ENCODE measurements around the gene ADGRA1. TPM values are rescaled to one million over a fixed set of nuclear protein-coding genes. Genes with fewer than 3 reads are reported as not detected.

The ADGRA1 gene
- polyA plus RNA-seq, 3 donors: not detected

GRCh38 chr10:133105686-133106390 lies 18.1 kb downstream of the ADGRA1 start:
- H3K27me3 Mint-ChIP-seq (ENCODE audit: low read depth in 3 of 3): peaks cover 15 to 32% (median 19%) of the 10 kb centered on the region in 3 donors
- intact Hi-C loops (cut with micrococcal nuclease): no loop called here
- H3K36me3 Mint-ChIP-seq: no peaks in the 10 kb centered on the region

DNA sequence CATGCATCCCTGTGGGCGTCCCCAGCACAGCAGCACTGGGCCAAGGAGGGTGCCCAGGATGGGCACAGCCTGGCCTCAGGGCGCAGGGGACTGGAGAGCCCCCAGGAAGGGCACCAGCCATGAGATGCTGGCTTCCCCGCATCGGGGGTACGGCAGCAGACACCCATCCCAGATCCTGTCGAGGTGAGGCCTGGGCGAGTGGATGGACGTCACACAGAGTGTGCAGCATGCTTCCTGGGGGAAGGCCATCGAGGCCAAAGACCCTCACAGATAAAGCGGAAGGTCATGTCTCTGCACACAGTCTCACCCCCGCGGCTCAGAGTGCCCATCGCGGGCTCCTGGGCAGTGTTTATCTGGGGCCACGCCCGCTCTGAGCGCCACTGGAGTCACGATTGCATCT lies 18.8 kb downstream of the ADGRA1 start:
- H2AFZ ChIP-seq (ENCODE audit: insufficient read depth, low read depth, low read length, poor library complexity, severe bottlenecking): no peak overlapping the region
- Mint-ChIP-seq H3K9me3 (peaks cover 22 to 42% (median 31%) of the 10 kb centered on the region in 7 donors), H3K27me3 (ENCODE audit: low read depth in 3 of 3) (peaks cover 10 to 27% (median 13%) of the 10 kb centered on the region in 3 donors), H3K4me3 (no peak overlapping the region), H3K36me3 (no peaks in the 10 kb centered on the region), H3K27ac (no peak overlapping the region), H3K4me1 (no peaks in the 10 kb centered on the region)
- no peak overlapping the region for H3K9ac ChIP-seq (ENCODE audit: insufficient read depth, low read length, poor library complexity, severe bottlenecking)
- intact Hi-C loops (cut with micrococcal nuclease): no loop called here
- H3K4me1 ChIP-seq (ENCODE audit: control insufficient read depth in 1 of 2, insufficient read depth in 2 of 2, low read length in 2 of 2): no peaks in the 10 kb centered on the region
- no peak overlapping the region for H3K4me2 ChIP-seq (replicated peaks; ENCODE audit: extremely low read depth, low read length, poor library complexity, severe bottlenecking)
- H3K9me3 ChIP-seq (replicated peaks in 1 of 2; ENCODE audit: control insufficient read depth in 1 of 2, insufficient read depth in 1 of 2, low read length in 2 of 2): peaks cover 29 to 37% of the 10 kb centered on the region in 2 donors
- H3K79me2 ChIP-seq (ENCODE audit: insufficient read depth, low read length): no peaks in the 10 kb centered on the region
- no peaks in the 10 kb centered on the region for H4K20me1 ChIP-seq (ENCODE audit: insufficient read depth, low read length)
- H3K36me3 ChIP-seq (replicated peaks in 1 of 2; ENCODE audit: control insufficient read depth in 1 of 2, insufficient read depth in 2 of 2, low read length in 2 of 2): no peaks in the 10 kb centered on the region
- no peak overlapping the region for H3K27ac ChIP-seq (ENCODE audit: low read depth in 1 of 2, low read length in 2 of 2)
- DNase-seq: no peak
- TF ChIP-seq, protein P1, sequence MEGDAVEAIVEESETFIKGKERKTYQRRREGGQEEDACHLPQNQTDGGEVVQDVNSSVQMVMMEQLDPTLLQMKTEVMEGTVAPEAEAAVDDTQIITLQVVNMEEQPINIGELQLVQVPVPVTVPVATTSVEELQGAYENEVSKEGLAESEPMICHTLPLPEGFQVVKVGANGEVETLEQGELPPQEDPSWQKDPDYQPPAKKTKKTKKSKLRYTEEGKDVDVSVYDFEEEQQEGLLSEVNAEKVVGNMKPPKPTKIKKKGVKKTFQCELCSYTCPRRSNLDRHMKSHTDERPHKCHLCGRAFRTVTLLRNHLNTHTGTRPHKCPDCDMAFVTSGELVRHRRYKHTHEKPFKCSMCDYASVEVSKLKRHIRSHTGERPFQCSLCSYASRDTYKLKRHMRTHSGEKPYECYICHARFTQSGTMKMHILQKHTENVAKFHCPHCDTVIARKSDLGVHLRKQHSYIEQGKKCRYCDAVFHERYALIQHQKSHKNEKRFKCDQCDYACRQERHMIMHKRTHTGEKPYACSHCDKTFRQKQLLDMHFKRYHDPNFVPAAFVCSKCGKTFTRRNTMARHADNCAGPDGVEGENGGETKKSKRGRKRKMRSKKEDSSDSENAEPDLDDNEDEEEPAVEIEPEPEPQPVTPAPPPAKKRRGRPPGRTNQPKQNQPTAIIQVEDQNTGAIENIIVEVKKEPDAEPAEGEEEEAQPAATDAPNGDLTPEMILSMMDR (IDR thresholded peaks at IDR 0.05): no peak
- H3K4me3 ChIP-seq (replicated peaks in 1 of 3; ENCODE audit: low read depth in 2 of 3, low read length in 3 of 3): no peak overlapping the region
- H3K27me3 ChIP-seq (ENCODE audit: control insufficient read depth in 2 of 2, insufficient read depth in 2 of 2, low read length in 2 of 2): peaks cover 0 to under 1% of the 10 kb centered on the region in 2 donors
- 95% methylated on average over 18 of the region's 18 CpGs for WGBS (ENCODE audit: insufficient coverage)

More at GRCh38 chr10:133105686-133106390, 18.1 kb downstream of the ADGRA1 start:
- Histone ChIP-seq H3K36me3 (replicated peaks in 1 of 2; ENCODE audit: control insufficient read depth in 1 of 2, insufficient read depth in 2 of 2, low read length in 2 of 2) (no peaks in the 10 kb centered on the region), H3K9ac (ENCODE audit: insufficient read depth, low read length, poor library complexity, severe bottlenecking) (no peak overlapping the region), H2AFZ (ENCODE audit: insufficient read depth, low read depth, low read length, poor library complexity, severe bottlenecking) (no peak overlapping the region), H3K79me2 (ENCODE audit: insufficient read depth, low read length) (no peaks in the 10 kb centered on the region), H3K27ac (ENCODE audit: low read depth in 1 of 2, low read length in 2 of 2) (no peak overlapping the region), H3K9me3 (replicated peaks in 1 of 2; ENCODE audit: control insufficient read depth in 1 of 2, insufficient read depth in 1 of 2, low read length in 2 of 2) (peaks cover 29 to 34% of the 10 kb centered on the region in 2 donors), H3K4me3 (replicated peaks in 1 of 3; ENCODE audit: low read depth in 2 of 3, low read length in 3 of 3) (no peak overlapping the region), H4K20me1 (ENCODE audit: insufficient read depth, low read length) (no peaks in the 10 kb centered on the region), H3K27me3 (ENCODE audit: control insufficient read depth in 2 of 2, insufficient read depth in 2 of 2, low read length in 2 of 2) (peaks cover 0 to 7% of the 10 kb centered on the region in 2 donors), H3K4me2 (replicated peaks; ENCODE audit: extremely low read depth, low read length, poor library complexity, severe bottlenecking) (no peak overlapping the region), H3K4me1 (ENCODE audit: control insufficient read depth in 1 of 2, insufficient read depth in 2 of 2, low read length in 2 of 2) (no peaks in the 10 kb centered on the region)
- H3K9me3 Mint-ChIP-seq: peaks cover 22 to 42% (median 31%) of the 10 kb centered on the region in 7 donors
- no peak for DNase-seq
- no peak overlapping the region for H3K4me3 Mint-ChIP-seq
- no peaks in the 10 kb centered on the region for H3K4me1 Mint-ChIP-seq
- TF ChIP-seq, protein P1 (IDR thresholded peaks at IDR 0.05): no peak
- 91% methylated on average over 15 of the region's 19 CpGs for WGBS (ENCODE audit: insufficient coverage)
- H3K27ac Mint-ChIP-seq: no peak overlapping the region

Measured in CD14-positive monocyte (primary cell).